Activated CD8-positive, alpha-beta memory T cell treated with anti-CD3 and anti-CD28 coated beads for 4 hours (primary cell): Measurements from ENCODE around the gene PDE4B.

Source experiments
- DNase-seq, 2 donors: peaks; one replicate each; pipeline ENCODE4 v3.0.0-alpha.2; 2020; ENCODE audit warnings: low read depth in 2 of 2

PDE4B gene

GRCh38 chr1:66285618-66286270 is 493.0 kb downstream of the PDE4B start:
- no peak for DNase-seq

DNA sequence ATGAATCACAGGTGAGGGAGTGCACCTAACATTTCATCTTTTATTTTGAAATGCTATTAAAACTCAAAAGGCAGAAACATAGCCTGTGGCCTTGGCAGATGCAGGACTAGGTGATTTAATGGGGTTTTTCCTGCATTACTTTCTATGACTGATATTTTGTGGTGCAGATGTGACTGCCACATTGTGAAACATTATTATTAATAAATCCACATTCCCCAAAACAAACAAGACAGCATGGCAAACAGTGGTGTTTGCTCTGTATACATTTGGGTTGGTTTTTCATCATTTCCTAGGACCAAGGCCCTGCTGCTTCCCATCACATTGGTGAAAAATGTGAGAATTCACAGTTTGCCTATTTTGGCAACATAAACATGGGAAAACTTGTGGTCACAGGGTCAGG is 493.6 kb downstream of the PDE4B start:
- DNase-seq, result no peak

DNA sequence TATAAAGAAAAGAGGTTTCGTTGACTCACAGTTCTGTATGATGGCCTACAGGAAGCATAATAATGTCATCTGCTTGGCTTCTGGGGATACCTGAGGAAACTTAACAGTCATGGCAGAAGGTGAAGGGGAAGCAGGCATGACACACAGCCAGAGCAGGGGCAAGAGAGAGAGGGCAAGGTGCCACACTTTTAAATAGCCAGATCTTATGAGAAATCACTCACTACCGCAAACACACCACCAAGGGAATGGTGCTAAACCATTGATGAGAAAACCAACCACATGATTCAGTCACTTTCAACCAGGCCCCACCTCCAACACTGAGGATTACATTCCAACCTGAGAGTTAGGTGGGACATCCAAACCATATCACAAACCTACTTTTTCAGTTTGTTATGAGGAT is 495.4 kb downstream of the PDE4B start:
- no peak for DNase-seq

DNA sequence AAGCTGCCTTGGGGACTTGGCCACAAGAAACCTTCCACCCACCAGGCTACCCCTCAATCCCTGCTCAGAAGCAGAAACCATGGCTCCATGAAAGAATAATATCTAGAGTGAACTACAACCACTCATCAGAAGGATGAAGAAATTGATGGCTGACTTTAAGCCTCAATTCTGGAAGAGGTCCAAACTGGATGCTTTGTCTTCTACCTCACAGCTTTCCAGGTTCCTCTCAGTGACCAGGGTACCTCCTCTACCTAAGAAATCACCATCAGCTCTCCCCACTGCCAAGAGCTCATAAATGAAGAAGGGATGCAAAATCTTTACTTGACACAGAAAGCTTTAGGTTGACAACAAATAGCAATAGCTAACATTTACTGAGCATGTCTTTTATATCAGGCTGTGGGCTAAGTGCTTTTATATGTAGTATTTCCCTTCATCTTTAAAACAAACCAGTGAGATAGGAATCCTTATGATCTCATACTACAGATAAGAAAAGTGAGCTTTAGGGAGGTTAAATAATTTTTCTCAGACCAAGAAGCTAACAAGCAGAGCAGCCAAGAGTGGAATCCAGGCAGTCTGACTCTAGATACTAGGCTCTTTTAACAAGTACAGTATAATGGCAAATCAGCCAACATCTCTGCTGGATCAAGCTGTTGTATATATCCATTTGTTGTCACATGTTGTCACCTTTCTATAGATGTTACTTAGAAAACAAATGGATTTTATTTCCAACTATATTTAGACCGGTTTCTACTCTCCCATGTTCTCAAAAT is 498.3 kb downstream of the PDE4B start:
- no peak for DNase-seq

GRCh38 chr1:66291531-66291864 is 498.8 kb downstream of the PDE4B start:
- DNase-seq, result no peak

- no peak for DNase-seq
These were observed 499.6 kb downstream of the PDE4B start for GRCh38 chr1:66292305-66292704.

- no peak for DNase-seq
These were observed 500.2 kb downstream of the PDE4B start for GRCh38 chr1:66292944-66293343.

DNA sequence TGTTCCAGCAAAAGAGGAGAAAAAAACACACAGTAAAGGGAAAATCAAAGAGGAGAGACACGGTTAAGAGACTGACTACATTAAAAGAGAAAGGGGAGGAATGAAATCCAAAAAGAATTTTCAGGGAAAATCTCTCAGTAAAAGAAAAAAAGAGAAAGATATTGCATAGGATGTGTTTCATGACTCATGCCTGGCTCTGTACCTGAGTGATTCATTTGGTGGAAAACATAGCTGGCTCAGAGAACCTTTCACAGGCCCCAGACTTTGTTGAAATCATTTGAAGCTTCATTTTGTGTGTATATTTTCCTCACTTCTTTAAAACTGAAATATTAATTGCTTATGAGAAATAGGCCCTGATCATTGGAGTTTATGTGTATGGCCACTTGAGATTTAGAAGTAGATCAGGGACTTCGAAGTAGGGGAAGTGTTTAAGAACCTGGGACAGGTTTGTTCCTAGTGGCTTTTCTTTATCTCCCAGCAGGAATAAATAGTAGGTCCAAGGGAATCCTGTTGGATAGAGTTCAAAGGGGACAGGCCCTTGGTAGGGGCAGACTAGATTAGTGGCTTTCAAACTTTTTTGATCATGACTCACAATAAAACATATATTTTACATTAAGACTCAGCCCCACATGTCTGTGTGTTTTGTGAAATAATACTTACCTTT is 502.1 kb downstream of the PDE4B start:
- DNase-seq, result no peak

GRCh38 chr1:66295803-66296202 is 503.1 kb downstream of the PDE4B start:
- DNase-seq, result no peak

- DNase-seq, result no peak
These were observed 503.7 kb downstream of the PDE4B start for GRCh38 chr1:66296370-66296769.

DNA sequence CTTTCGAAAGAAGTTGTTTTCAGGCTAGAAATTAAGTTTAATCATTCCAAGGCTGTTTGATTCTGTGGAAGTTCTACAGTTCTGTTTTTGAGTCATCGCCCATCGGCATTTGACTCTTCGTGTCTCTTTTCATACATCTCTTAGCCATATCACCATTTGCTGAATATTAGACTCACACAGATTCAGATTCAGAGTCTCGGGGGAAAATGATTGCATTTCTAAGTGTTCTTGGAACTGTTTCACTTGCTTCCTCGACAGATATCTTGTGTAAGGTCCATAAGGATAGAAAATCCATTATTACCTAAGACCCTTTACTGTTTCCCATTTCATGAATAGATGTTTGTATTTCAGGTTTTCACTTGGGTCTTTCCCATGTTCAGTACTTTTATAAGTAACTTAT is 504.3 kb downstream of the PDE4B start:
- DNase-seq, result no peak

GRCh38 chr1:66298464-66298863 is 505.8 kb downstream of the PDE4B start:
- no peak for DNase-seq

DNA sequence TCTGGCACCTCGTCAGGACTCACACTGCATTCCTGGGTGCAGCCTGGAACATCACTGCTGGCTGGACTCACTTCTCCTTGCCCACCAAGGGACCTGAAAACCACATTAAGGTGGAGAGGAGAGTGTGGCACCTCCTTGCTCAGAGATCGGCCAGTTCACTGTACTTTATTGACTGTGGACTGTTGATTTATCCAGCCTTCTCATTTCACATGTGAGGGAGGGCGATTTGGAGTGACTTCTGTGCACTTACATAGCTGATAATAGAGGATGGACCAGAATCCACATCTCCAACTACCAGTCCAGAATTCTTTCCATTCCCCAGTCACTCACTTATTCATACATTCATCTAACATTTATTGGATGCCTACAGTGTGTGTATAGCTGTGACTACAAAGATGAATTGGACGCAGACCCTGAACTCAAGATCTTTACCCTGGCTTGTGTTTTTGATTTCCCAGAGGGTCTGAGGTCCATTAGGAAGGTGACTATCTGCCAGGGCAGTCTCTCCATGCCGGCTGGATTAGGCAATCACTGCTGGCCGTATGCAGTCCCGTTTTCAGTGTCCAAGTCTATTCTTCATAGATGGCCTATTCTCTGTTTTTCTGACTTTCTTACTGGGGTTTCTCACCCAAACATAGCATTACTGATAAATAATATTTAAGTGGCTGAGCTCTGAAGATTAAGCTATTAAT is 507.7 kb downstream of the PDE4B start:
- no peak for DNase-seq

- DNase-seq, result no peak
These were observed 508.3 kb downstream of the PDE4B start for GRCh38 chr1:66300972-66301451.

GRCh38 chr1:66302184-66302742 is 509.6 kb downstream of the PDE4B start:
- no peak for DNase-seq

DNA sequence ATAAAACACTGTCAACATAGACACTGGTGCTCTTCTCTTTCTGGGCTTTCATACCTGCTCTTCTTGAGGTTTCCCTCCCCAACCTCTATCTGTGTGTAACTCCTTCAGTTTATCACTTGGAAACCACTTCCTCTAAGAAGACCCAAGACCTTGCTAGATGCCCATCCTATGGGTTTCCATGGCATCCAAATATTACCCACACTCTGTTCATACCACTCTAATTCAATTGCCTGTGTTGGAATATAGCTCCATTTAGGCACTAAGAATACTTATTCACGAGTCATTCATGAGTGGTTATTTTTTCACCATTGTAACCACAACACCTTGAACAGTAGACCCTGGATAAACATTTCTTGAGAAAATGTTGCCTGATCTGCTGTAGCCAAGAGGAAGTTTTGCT is 510.1 kb downstream of the PDE4B start:
- DNase-seq, result no peak

DNA sequence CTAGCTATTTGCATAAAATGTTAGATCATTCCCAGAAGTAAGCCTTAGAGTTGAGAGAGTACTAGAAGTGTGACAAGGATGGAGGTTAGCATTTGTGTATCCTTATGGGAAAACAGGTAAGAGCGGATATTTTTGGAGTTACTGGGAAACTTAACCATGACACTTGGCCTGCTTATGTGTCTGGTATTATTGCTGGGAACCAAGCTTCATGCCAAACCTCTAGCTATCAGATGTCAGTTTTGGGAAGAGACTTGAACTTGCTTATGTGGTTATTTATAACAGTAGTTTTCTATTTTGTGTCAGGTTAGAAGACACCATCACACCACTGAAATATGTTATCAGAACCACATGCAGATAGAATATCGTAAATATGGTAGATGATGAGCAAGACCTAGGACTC is 511.0 kb downstream of the PDE4B start:
- DNase-seq, result no peak

DNA sequence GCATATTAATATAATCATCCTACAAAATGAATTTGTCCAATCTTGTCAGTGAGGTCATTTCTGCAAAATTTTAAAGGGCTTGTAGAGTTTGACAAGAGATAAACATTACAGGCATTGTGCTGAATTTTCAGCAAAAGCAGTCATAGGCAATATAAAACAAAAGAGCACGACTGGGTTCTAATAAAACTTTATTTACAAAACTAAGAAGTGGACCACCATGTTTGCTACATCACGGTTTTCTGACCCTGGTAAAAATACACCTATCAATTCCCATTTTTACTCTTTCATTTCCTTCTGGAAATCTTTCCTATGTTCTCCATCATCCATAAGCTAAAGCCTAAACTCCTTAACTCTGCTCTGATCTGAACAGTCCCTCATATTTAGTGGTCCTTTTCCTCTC is 511.4 kb downstream of the PDE4B start:
- no peak for DNase-seq

DNA sequence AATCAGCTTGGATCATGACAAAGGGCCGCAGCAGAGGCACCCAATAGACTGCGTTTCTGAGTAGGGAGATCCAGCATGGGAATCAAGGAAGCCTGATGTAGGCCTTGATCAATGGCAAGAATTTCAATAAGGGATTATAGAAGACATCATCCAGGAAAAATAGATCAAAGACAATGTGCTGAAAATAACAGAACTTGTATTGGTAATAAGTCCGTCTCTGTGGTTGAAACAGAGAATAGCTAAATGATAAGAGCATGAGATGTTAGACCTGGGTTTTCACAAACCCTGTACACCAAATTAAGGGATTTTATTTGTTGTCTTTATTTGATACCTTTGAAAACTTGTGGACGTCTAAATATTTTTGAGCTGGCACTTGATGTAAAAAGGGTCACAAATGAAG is 513.2 kb downstream of the PDE4B start:
- DNase-seq, result no peak

GRCh38 chr1:66309006-66309741 is 516.5 kb downstream of the PDE4B start:
- DNase-seq, result no peak

- DNase-seq, result no peak
These were observed 518.4 kb downstream of the PDE4B start for GRCh38 chr1:66311092-66311491.
